OCI-M2 (cell line): ENCODE results near the gene ZEB1.

Experiments used
- DNase-seq: peaks from one replicate; lab custom pipeline; 2025; ENCODE audit not compliant: unreplicated experiment; lab: John Stamatoyannopoulos, UW

Gene ZEB1

GRCh38 chr10:31574577-31574976 lies 255.6 kb downstream of the ZEB1 start:
- DNase-seq, result no peak

- DNase-seq, result no peak
Measured at GRCh38 chr10:31578181-31578852, 259.3 kb downstream of the ZEB1 start.

GRCh38 chr10:31578951-31579350 lies 259.9 kb downstream of the ZEB1 start:
- DNase-seq, result no peak
